Loucy (cell line): ENCODE data around the gene SCART1.

Experiments
- H2AFZ ChIP-seq: fragments of 200-600 bp; sonication (generic); 2 replicates; pipeline ENCODE4 v1.6.0; 2016; ENCODE audit warnings: antibody characterized with exemption, mild to moderate bottlenecking, low read length, moderate library complexity
- H3F3A ChIP-seq: fragments of 200-600 bp; 2 replicates; pipeline ENCODE4 v1.6.0; 2016; ENCODE audit warnings: antibody characterized with exemption, low read depth, mild to moderate bottlenecking
- H3K27me3 ChIP-seq: fragments of 200-600 bp; sonication (generic); 2 replicates; pipeline ENCODE4 v1.6.1; 2014; ENCODE audit warnings: low read length, mild to moderate bottlenecking; ENCODE audit not compliant: insufficient read depth, poor library complexity, severe bottlenecking
- H3K36me3 ChIP-seq: fragments of 200-600 bp; sonication (generic); 2 replicates; pipeline ENCODE4 v1.6.1; 2016; ENCODE audit warnings: low read length; ENCODE audit not compliant: insufficient read depth
- H3K4me1 ChIP-seq: fragments of 200-600 bp; sonication (generic); 2 replicates; pipeline ENCODE4 v1.5.1; 2014; ENCODE audit warnings: low read length, mild to moderate bottlenecking; ENCODE audit not compliant: insufficient read depth, poor library complexity, severe bottlenecking
- H3K4me2 ChIP-seq: fragments of 200-600 bp; sonication (generic); 2 replicates; pipeline ENCODE4 v1.6.0; 2014; ENCODE audit warnings: antibody characterized with exemption, low read length, low read depth, mild to moderate bottlenecking; ENCODE audit not compliant: poor library complexity, severe bottlenecking
- H3K4me3 ChIP-seq: fragments of 200-600 bp; sonication (generic); 2 replicates; pipeline ENCODE4 v1.5.1; 2014; ENCODE audit warnings: low read length, mild to moderate bottlenecking, mixed read lengths; ENCODE audit not compliant: poor library complexity, severe bottlenecking
- H3K79me2 ChIP-seq: fragments of 200-600 bp; sonication (generic); 2 replicates; pipeline ENCODE4 v1.6.1; 2014; ENCODE audit warnings: low read length; ENCODE audit not compliant: insufficient read depth
- H3K9ac ChIP-seq: fragments of 200-600 bp; sonication (generic); 2 replicates; pipeline ENCODE4 v1.6.0; 2014; ENCODE audit warnings: mild to moderate bottlenecking, low read depth, low read length, moderate library complexity; ENCODE audit not compliant: poor library complexity, severe bottlenecking
- H3K9me2 ChIP-seq: fragments of 200-600 bp; sonication (generic); replicated peaks from 2 replicates; pipeline ENCODE4 v1.6.1; 2016; ENCODE audit warnings: low read depth, low read length, mixed read lengths
- H3K9me3 ChIP-seq: fragments of 200-600 bp; sonication (generic); 2 replicates; pipeline ENCODE4 v1.6.1; 2014; ENCODE audit warnings: mild to moderate bottlenecking, antibody characterized with exemption, low read length, low read depth; ENCODE audit not compliant: insufficient read depth
- H4K20me1 ChIP-seq: fragments of 200-600 bp; sonication (generic); 2 replicates; pipeline ENCODE4 v1.6.0; 2014; ENCODE audit warnings: antibody characterized with exemption, low read length, mild to moderate bottlenecking; ENCODE audit not compliant: insufficient read depth, poor library complexity, severe bottlenecking
- CTCF ChIP-seq: fragments of 200-600 bp; sonication (generic); conservative IDR thresholded peaks from 2 replicates; pipeline ENCODE4 v1.5.1; 2014; ENCODE audit warnings: mild to moderate bottlenecking, antibody characterized with exemption, low read length
- EZH2phosphoT487 ChIP-seq: fragments of 200-600 bp; IDR thresholded peaks from 2 replicates; pipeline ENCODE4 v1.6.1; 2018; ENCODE audit warnings: antibody characterized with exemption, mild to moderate bottlenecking, moderate library complexity, borderline replicate concordance

SCART1 gene

GRCh38 chr10:133446979-133447378, 6.8 kb upstream of the SCART1 start:
- TF ChIP-seq CTCF (no peak), EZH2phosphoT487 (no peak)
- no peaks in the 10 kb centered on the region for H3K36me3 ChIP-seq

DNA sequence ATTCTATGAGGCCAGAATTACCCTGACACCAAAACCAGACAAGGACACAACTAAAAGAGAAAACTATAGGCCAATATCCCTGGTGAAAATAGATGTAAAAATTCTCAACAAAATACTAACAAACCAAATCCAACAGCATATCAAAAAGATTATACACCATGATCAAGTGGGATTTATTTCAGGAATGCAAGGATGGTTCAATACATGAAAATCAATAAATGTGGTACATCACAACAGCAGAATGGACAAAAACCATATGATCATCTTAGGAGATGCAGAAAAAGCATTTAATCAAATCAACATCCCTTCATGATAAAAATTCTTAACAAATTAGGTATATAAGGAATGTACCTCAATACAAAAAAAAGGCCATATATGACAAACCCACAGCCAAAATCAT, 5.6 kb upstream of the SCART1 start:
- H3K4me2 ChIP-seq, result no peak overlapping the region
- H3K9me2 ChIP-seq, result no peaks in the 10 kb centered on the region
- H3F3A ChIP-seq, result no peaks in the 10 kb centered on the region
- H2AFZ ChIP-seq, result no peak overlapping the region
- H3K9me3 ChIP-seq, result peaks cover 15% of the 10 kb centered on the region; the same call in 1 of the 2 replicates
- H3K79me2 ChIP-seq, result no peaks in the 10 kb centered on the region
- no peak overlapping the region for H3K4me3 ChIP-seq
- no peak for TF ChIP-seq CTCF
- TF ChIP-seq EZH2phosphoT487, result no peak
- peaks cover 5% of the 10 kb centered on the region for H3K27me3 ChIP-seq
- H4K20me1 ChIP-seq, result no peaks in the 10 kb centered on the region
- peaks cover 8% of the 10 kb centered on the region for H3K4me1 ChIP-seq
- no peak overlapping the region for H3K9ac ChIP-seq
- H3K36me3 ChIP-seq, result no peaks in the 10 kb centered on the region

More at GRCh38 chr10:133446979-133447378, 6.8 kb upstream of the SCART1 start:
- Histone ChIP-seq H3K9ac (no peak overlapping the region), H3K9me3 (peaks cover 15% of the 10 kb centered on the region; the same call in 1 of the 2 replicates), H3F3A (no peaks in the 10 kb centered on the region), H4K20me1 (no peaks in the 10 kb centered on the region), H3K4me1 (peaks cover 16% of the 10 kb centered on the region), H3K27me3 (peaks cover 5% of the 10 kb centered on the region), H3K4me2 (no peak overlapping the region), H2AFZ (no peak overlapping the region), H3K9me2 (no peaks in the 10 kb centered on the region), H3K79me2 (no peaks in the 10 kb centered on the region), H3K4me3 (no peak overlapping the region)

DNA sequence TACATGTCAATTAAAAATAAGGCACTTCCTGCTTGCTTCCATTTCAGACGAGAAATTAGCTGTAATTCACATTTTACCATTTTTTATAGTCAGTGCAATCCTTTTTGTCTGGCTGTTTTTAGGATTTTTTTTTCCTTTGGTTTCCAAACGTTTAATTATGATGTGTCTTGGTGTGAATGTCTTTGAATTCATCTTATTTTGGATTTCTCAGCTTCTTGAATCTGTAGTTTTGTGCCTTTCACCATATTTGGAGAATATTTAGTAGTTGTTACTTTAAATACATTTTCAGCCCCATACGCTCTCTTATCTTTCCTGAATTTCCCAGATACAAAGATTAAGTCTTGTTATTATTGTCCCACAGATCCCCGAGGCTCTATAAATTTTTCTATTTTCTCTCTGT, 2.4 kb upstream of the SCART1 start:
- H3K9ac ChIP-seq, result no peak overlapping the region
- peaks cover 21% of the 10 kb centered on the region for H3K4me1 ChIP-seq
- H3K9me2 ChIP-seq, result no peaks in the 10 kb centered on the region
- H3K36me3 ChIP-seq, result no peaks in the 10 kb centered on the region
- no peak overlapping the region for H3K4me3 ChIP-seq
- H3K9me3 ChIP-seq, result peaks cover 15% of the 10 kb centered on the region; the same call in 1 of the 2 replicates
- peaks cover 5% of the 10 kb centered on the region for H3K27me3 ChIP-seq
- no peak for TF ChIP-seq EZH2phosphoT487
- no peak for TF ChIP-seq CTCF
- no peak overlapping the region for H2AFZ ChIP-seq
- peaks cover 6% of the 10 kb centered on the region for H4K20me1 ChIP-seq
- H3F3A ChIP-seq, result no peaks in the 10 kb centered on the region
- H3K4me2 ChIP-seq, result no peak overlapping the region
- H3K79me2 ChIP-seq, result peaks cover 26% of the 10 kb centered on the region
